ENCODE measurements around the gene RAD23A.
"Not testable (repeated sequence)": the region's sequence is repeated elsewhere in the genome, so short reads cannot be mapped to it uniquely, and the experiment has no call there.

Gene RAD23A

GRCh38 chr19:12970070-12970820 lies 24.6 kb downstream of the RAD23A start:
- no peaks in the 10 kb centered on the region for H3K27me3 Mint-ChIP-seq
- H3K9me3 Mint-ChIP-seq: no peaks in the 10 kb centered on the region
- no peak for ATAC-seq (replicated peaks; ENCODE audit: extremely low read depth, poor library complexity, severe bottlenecking)
- peaks cover under 1% of the 10 kb centered on the region for H3K36me3 Mint-ChIP-seq (ENCODE audit: insufficient read depth)
- DNase-seq (ENCODE audit: low spot score in 2 of 2): no peak
- peaks cover under 1% of the 10 kb centered on the region for H3K4me1 Mint-ChIP-seq
- H3K27ac Mint-ChIP-seq (ENCODE audit: low read depth): no peak overlapping the region
- H3K4me3 Mint-ChIP-seq: no peak overlapping the region

- Mint-ChIP-seq H3K4me1 (peaks cover 6% of the 10 kb centered on the region), H3K27me3 (peaks cover 22% of the 10 kb centered on the region), H3K36me3 (ENCODE audit: insufficient read depth) (peaks cover 3% of the 10 kb centered on the region), H3K27ac (ENCODE audit: low read depth) (no peak overlapping the region), H3K4me3 (no peak overlapping the region), H3K9me3 (no peaks in the 10 kb centered on the region)
- ATAC-seq (replicated peaks; ENCODE audit: extremely low read depth, poor library complexity, severe bottlenecking) (no peak), DNase-seq (ENCODE audit: low spot score in 2 of 2) (no peak)
Observed at GRCh38 chr19:12973236-12973635, 27.6 kb downstream of the RAD23A start.

- no peak for ATAC-seq (replicated peaks; ENCODE audit: extremely low read depth, poor library complexity, severe bottlenecking)
- Mint-ChIP-seq H3K4me1 (peaks cover 6% of the 10 kb centered on the region), H3K27ac (ENCODE audit: low read depth) (no peak overlapping the region), H3K4me3 (no peak overlapping the region), H3K36me3 (ENCODE audit: insufficient read depth) (peaks cover 3% of the 10 kb centered on the region), H3K9me3 (no peaks in the 10 kb centered on the region), H3K27me3 (peaks cover 25% of the 10 kb centered on the region)
- no peak for DNase-seq (ENCODE audit: low spot score in 2 of 2)
Observed at GRCh38 chr19:12974301-12975220, 28.9 kb downstream of the RAD23A start.

- no peaks in the 10 kb centered on the region for H3K9me3 Mint-ChIP-seq
- no peak overlapping the region for H3K27ac Mint-ChIP-seq (ENCODE audit: low read depth)
- H3K4me3 Mint-ChIP-seq: no peak overlapping the region
- peaks cover 6% of the 10 kb centered on the region for H3K4me1 Mint-ChIP-seq
- no peak for DNase-seq (ENCODE audit: low spot score in 2 of 2)
- H3K36me3 Mint-ChIP-seq (ENCODE audit: insufficient read depth): peaks cover 3% of the 10 kb centered on the region
- ATAC-seq (replicated peaks; ENCODE audit: extremely low read depth, poor library complexity, severe bottlenecking): no peak
- H3K27me3 Mint-ChIP-seq: peaks cover 25% of the 10 kb centered on the region
Observed at GRCh38 chr19:12975221-12975741, 29.6 kb downstream of the RAD23A start.

- H3K27me3 Mint-ChIP-seq: peaks cover 25% of the 10 kb centered on the region
- H3K4me1 Mint-ChIP-seq; H3K4me3 Mint-ChIP-seq; ATAC-seq (replicated peaks; ENCODE audit: extremely low read depth, poor library complexity, severe bottlenecking); H3K27ac Mint-ChIP-seq (ENCODE audit: low read depth); DNase-seq (ENCODE audit: low spot score in 2 of 2); H3K36me3 Mint-ChIP-seq (ENCODE audit: insufficient read depth); H3K9me3 Mint-ChIP-seq: not testable (repeated sequence)
Observed at GRCh38 chr19:12976109-12976508, 30.4 kb downstream of the RAD23A start.

GRCh38 chr19:12979974-12980373 lies 34.3 kb downstream of the RAD23A start:
- DNase-seq (ENCODE audit: low spot score in 2 of 2) (no peak), ATAC-seq (replicated peaks; ENCODE audit: extremely low read depth, poor library complexity, severe bottlenecking) (no peak)
- H3K27me3 Mint-ChIP-seq: peaks cover 25% of the 10 kb centered on the region
- H3K4me1 Mint-ChIP-seq: peaks cover 9% of the 10 kb centered on the region
- H3K36me3 Mint-ChIP-seq (ENCODE audit: insufficient read depth): peaks cover 3% of the 10 kb centered on the region
- H3K27ac Mint-ChIP-seq (ENCODE audit: low read depth): no peak overlapping the region
- no peak overlapping the region for H3K4me3 Mint-ChIP-seq
- H3K9me3 Mint-ChIP-seq: no peaks in the 10 kb centered on the region

GRCh38 chr19:12982648-12983047 lies 37.0 kb downstream of the RAD23A start:
- Mint-ChIP-seq H3K9me3 (no peaks in the 10 kb centered on the region), H3K36me3 (ENCODE audit: insufficient read depth) (peaks cover 4% of the 10 kb centered on the region), H3K4me3 (no peak overlapping the region), H3K4me1 (peaks cover 13% of the 10 kb centered on the region), H3K27ac (ENCODE audit: low read depth) (no peak overlapping the region), H3K27me3 (peaks cover 9% of the 10 kb centered on the region)
- ATAC-seq (replicated peaks; ENCODE audit: extremely low read depth, poor library complexity, severe bottlenecking): no peak
- no peak for DNase-seq (ENCODE audit: low spot score in 2 of 2)

- ATAC-seq (replicated peaks; ENCODE audit: extremely low read depth, poor library complexity, severe bottlenecking) (no peak), DNase-seq (ENCODE audit: low spot score in 2 of 2) (no peak)
- Mint-ChIP-seq H3K36me3 (ENCODE audit: insufficient read depth) (peaks cover 4% of the 10 kb centered on the region), H3K4me1 (peaks cover 9% of the 10 kb centered on the region), H3K9me3 (no peaks in the 10 kb centered on the region), H3K27me3 (peaks cover 5% of the 10 kb centered on the region), H3K27ac (ENCODE audit: low read depth) (no peak overlapping the region), H3K4me3 (no peak overlapping the region)
Observed at GRCh38 chr19:12983091-12983490, 37.4 kb downstream of the RAD23A start.

- DNase-seq (ENCODE audit: low spot score in 2 of 2) (peak; percentile 75 to 79), ATAC-seq (replicated peaks; ENCODE audit: extremely low read depth, poor library complexity, severe bottlenecking) (peak; percentile 45)
- Mint-ChIP-seq H3K27ac (ENCODE audit: low read depth) (no peak overlapping the region), H3K4me3 (no peak overlapping the region), H3K9me3 (no peaks in the 10 kb centered on the region), H3K36me3 (ENCODE audit: insufficient read depth) (peaks cover 4% of the 10 kb centered on the region), H3K27me3 (no peaks in the 10 kb centered on the region), H3K4me1 (peaks cover 8% of the 10 kb centered on the region)
Observed at GRCh38 chr19:12983542-12984142, 38.0 kb downstream of the RAD23A start.

- peaks cover 8% of the 10 kb centered on the region for H3K4me1 Mint-ChIP-seq
- H3K27me3 Mint-ChIP-seq: no peaks in the 10 kb centered on the region
- H3K36me3 Mint-ChIP-seq (ENCODE audit: insufficient read depth): peaks cover 4% of the 10 kb centered on the region
- H3K9me3 Mint-ChIP-seq: no peaks in the 10 kb centered on the region
- H3K4me3 Mint-ChIP-seq: no peak overlapping the region
- DNase-seq (ENCODE audit: low spot score in 2 of 2): no peak
- ATAC-seq (replicated peaks; ENCODE audit: extremely low read depth, poor library complexity, severe bottlenecking): no peak
- H3K27ac Mint-ChIP-seq (ENCODE audit: low read depth): no peak overlapping the region
Observed at GRCh38 chr19:12984143-12984627, 38.5 kb downstream of the RAD23A start.

GRCh38 chr19:12984683-12985048 lies 39.0 kb downstream of the RAD23A start:
- ATAC-seq (replicated peaks; ENCODE audit: extremely low read depth, poor library complexity, severe bottlenecking): no peak
- Mint-ChIP-seq H3K4me1 (peaks cover 8% of the 10 kb centered on the region), H3K27me3 (no peaks in the 10 kb centered on the region), H3K4me3 (peak overlapping the region; percentile 10), H3K27ac (ENCODE audit: low read depth) (no peak overlapping the region), H3K9me3 (no peaks in the 10 kb centered on the region), H3K36me3 (ENCODE audit: insufficient read depth) (peaks cover 4% of the 10 kb centered on the region)
- no peak for DNase-seq (ENCODE audit: low spot score in 2 of 2)

GRCh38 chr19:12985049-12985776 lies 39.6 kb downstream of the RAD23A start:
- Mint-ChIP-seq H3K36me3 (ENCODE audit: insufficient read depth) (peaks cover 4% of the 10 kb centered on the region), H3K9me3 (no peaks in the 10 kb centered on the region), H3K4me3 (peak overlapping the region; percentile 10), H3K27me3 (no peaks in the 10 kb centered on the region), H3K4me1 (peaks cover 8% of the 10 kb centered on the region), H3K27ac (ENCODE audit: low read depth) (no peak overlapping the region)
- DNase-seq (ENCODE audit: low spot score in 2 of 2) (peak in 1 of 2 donors; percentile 46), ATAC-seq (replicated peaks; ENCODE audit: extremely low read depth, poor library complexity, severe bottlenecking) (peak; percentile 72)
